ENCODE measurements around the gene OAT.
"Not testable (repeated sequence)": the region's sequence is repeated elsewhere in the genome, so short reads cannot be mapped to it uniquely, and the experiment has no call there.

The OAT gene

GRCh38 chr10:124447751-124448466 is 29.2 kb upstream of the OAT start:
- DNase-seq (ENCODE audit: low read depth in 1 of 2, low spot score in 1 of 2), result no peak

- DNase-seq (ENCODE audit: low read depth in 1 of 2, low spot score in 1 of 2), result no peak
Measured at GRCh38 chr10:124446830-124447750, 28.4 kb upstream of the OAT start.

GRCh38 chr10:124441694-124442093 is 23.0 kb upstream of the OAT start:
- not testable (repeated sequence) for DNase-seq (ENCODE audit: low read depth in 1 of 2, low spot score in 1 of 2)

- DNase-seq (ENCODE audit: low read depth in 1 of 2, low spot score in 1 of 2), result no peak
Measured at GRCh38 chr10:124436191-124436638, 17.5 kb upstream of the OAT start.

GRCh38 chr10:124435683-124436082 is 17.0 kb upstream of the OAT start:
- DNase-seq (ENCODE audit: low read depth in 1 of 2, low spot score in 1 of 2), result not testable (repeated sequence)

GRCh38 chr10:124433461-124433860 is 14.7 kb upstream of the OAT start:
- DNase-seq (ENCODE audit: low read depth in 1 of 2, low spot score in 1 of 2), result no peak

- DNase-seq (ENCODE audit: low read depth in 1 of 2, low spot score in 1 of 2), result no peak
Measured at GRCh38 chr10:124430077-124430476, 11.4 kb upstream of the OAT start.

GRCh38 chr10:124429576-124429975 is 10.9 kb upstream of the OAT start:
- no peak for DNase-seq (ENCODE audit: low read depth in 1 of 2, low spot score in 1 of 2)

GRCh38 chr10:124428207-124428777 is 9.6 kb upstream of the OAT start:
- DNase-seq (ENCODE audit: low read depth in 1 of 2, low spot score in 1 of 2), result no peak

- no peak for DNase-seq (ENCODE audit: low read depth in 1 of 2, low spot score in 1 of 2)
Measured at GRCh38 chr10:124425227-124425962, 6.7 kb upstream of the OAT start.

GRCh38 chr10:124423813-124424212 is 5.1 kb upstream of the OAT start:
- no peak for DNase-seq (ENCODE audit: low read depth in 1 of 2, low spot score in 1 of 2)

GRCh38 chr10:124422742-124423141 is 4.0 kb upstream of the OAT start:
- DNase-seq (ENCODE audit: low read depth in 1 of 2, low spot score in 1 of 2), result no peak

- DNase-seq (ENCODE audit: low read depth in 1 of 2, low spot score in 1 of 2), result no peak
Measured at GRCh38 chr10:124420254-124420653, 1.5 kb upstream of the OAT start.

- no peak for DNase-seq (ENCODE audit: low read depth in 1 of 2, low spot score in 1 of 2)
Measured at GRCh38 chr10:124419635-124420034, 912 bp upstream of the OAT start.

GRCh38 chr10:124417895-124418725 is 613 bp downstream of the OAT start:
- DNase-seq (ENCODE audit: low read depth in 1 of 2, low spot score in 1 of 2), result peak; percentile 16 to 21

GRCh38 chr10:124416733-124417132 is 2.0 kb downstream of the OAT start:
- DNase-seq (ENCODE audit: low read depth in 1 of 2, low spot score in 1 of 2), result no peak

- DNase-seq (ENCODE audit: low read depth in 1 of 2, low spot score in 1 of 2), result no peak
Measured at GRCh38 chr10:124415210-124415609, 3.5 kb downstream of the OAT start.

- DNase-seq (ENCODE audit: low read depth in 1 of 2, low spot score in 1 of 2), result no peak
Measured at GRCh38 chr10:124414076-124414475, 4.6 kb downstream of the OAT start.

GRCh38 chr10:124409696-124410095 is 9.0 kb downstream of the OAT start:
- DNase-seq (ENCODE audit: low read depth in 1 of 2, low spot score in 1 of 2), result no peak

- DNase-seq (ENCODE audit: low read depth in 1 of 2, low spot score in 1 of 2), result no peak
Measured at GRCh38 chr10:124408357-124408756, 10.4 kb downstream of the OAT start.
